K562 (cell line): Measurements from ENCODE around the gene PRKCE. TPM values are rescaled to one million over a fixed set of nuclear protein-coding genes. Genes with fewer than 3 reads are reported as not detected.

Experiments used
- ATAC-seq: fragments of 200-7000 bp; cut with Tn5 transposase; 3 replicates; pipeline ENCODE4 v1.9.1; 2020; ENCODE audit warnings: moderate library complexity
- BruUV-seq: library from RNA; stranded (reverse); fragments of 400-500 nt; replicated peaks from 2 replicates; lab custom pipeline; 2021; lab: Mats Ljungman, UMichigan
- CTCF ChIA-PET: fragments of 300-600 bp; formaldehyde crosslinking; extraction: SDS; loops from one replicate; lab custom pipeline; 2021; ENCODE audit warnings: low intra/inter-chr PET ratio; lab: Yijun Ruan, JAX
- POLR2A ChIA-PET: fragments of 300-600, 350-650 bp; sonication (Branson Sonifier 250); formaldehyde crosslinking; extraction: SDS; loops from one replicate; lab custom pipeline; 2021; ENCODE audit warnings: antibody characterized with exemption, inconsistent platforms; lab: Yijun Ruan, JAX
- DNase-seq, 4 experiments: peaks; one replicate each; pipeline versions ENCODE4 v3.0.0 to v3.0.0-alpha.2; 2011 to 2018; ENCODE audit warnings: low spot score in 3 of 4, mixed read lengths in 3 of 4; ENCODE audit errors: extremely low read depth in 1 of 4
- FAIRE-seq: peaks from 2 replicates; lab custom pipeline; 2011; peaks lifted over from hg19 to GRCh38; lab: Jason Lieb, UNC
- H2AFZ ChIP-seq: 2 replicates; pipeline ENCODE4 v1.6.0; 2011; ENCODE audit warnings: low read depth, low read length, control low read depth, inconsistent platforms
- H3K27ac ChIP-seq: fragments of 200-600 bp; 3 replicates; pipeline ENCODE4 v1.8.0; 2011; ENCODE audit warnings: low read depth, mild to moderate bottlenecking, control low read depth, inconsistent platforms, low read length, moderate library complexity, mixed read lengths; ENCODE audit errors: extremely low read depth
- H3K27me3 ChIP-seq, 2 experiments: fragments of 300-600 bp in 1 of 2; 2 replicates in 1 of 2; 3 replicates in 1 of 2; pipeline versions ENCODE4 v1.6.0 to v1.8.0; 2011; ENCODE audit warnings: inconsistent platforms in 2 of 2, low read length in 2 of 2, mild to moderate bottlenecking in 1 of 2, mixed read lengths in 1 of 2, moderate library complexity in 1 of 2; ENCODE audit not compliant: control insufficient read depth in 2 of 2, insufficient read depth in 2 of 2
- H3K36me3 ChIP-seq: fragments of 300-600 bp; 3 replicates; pipeline ENCODE4 v1.8.0; 2011; ENCODE audit warnings: mild to moderate bottlenecking, low read length, inconsistent platforms; ENCODE audit not compliant: control insufficient read depth, insufficient read depth
- H3K4me1 ChIP-seq, 2 experiments: fragments of 200-600 bp in 1 of 2; replicated peaks in 1 of 2; 2 replicates in 1 of 2; 3 replicates in 1 of 2; pipeline versions ENCODE4 v1.5.1 to v1.8.0; 2011; ENCODE audit warnings: inconsistent platforms in 2 of 2, low read length in 2 of 2, mild to moderate bottlenecking in 1 of 2, mixed read lengths in 1 of 2, moderate library complexity in 1 of 2; ENCODE audit not compliant: control insufficient read depth in 2 of 2, insufficient read depth in 2 of 2
- H3K4me2 ChIP-seq: 2 replicates; pipeline ENCODE4 v1.6.1; 2011; ENCODE audit warnings: low read length, control low read depth, inconsistent platforms, mixed read lengths; ENCODE audit not compliant: insufficient read depth
- H3K4me3 ChIP-seq: fragments of 200-600 bp; sonication (generic), shearing (Covaris generic); 2 replicates; pipeline ENCODE4 v1.5.1; 2016; ENCODE audit warnings: control low read depth, inconsistent platforms
- H3K79me2 ChIP-seq: fragments of 200-600 bp; 3 replicates; pipeline ENCODE4 v1.8.0; 2011; ENCODE audit warnings: low read length, inconsistent platforms; ENCODE audit not compliant: control insufficient read depth, insufficient read depth
- H3K9ac ChIP-seq, 2 experiments: 2 replicates each; pipeline versions ENCODE4 v1.6.0 to v1.6.1; 2011; ENCODE audit warnings: low read depth in 2 of 2, low read length in 2 of 2, control low read depth in 1 of 2, inconsistent platforms in 1 of 2, mild to moderate bottlenecking in 1 of 2, mixed read lengths in 1 of 2; ENCODE audit not compliant: insufficient read depth in 1 of 2
- H3K9me1 ChIP-seq: one replicate; pipeline ENCODE4 v1.6.0; 2011; ENCODE audit warnings: inconsistent platforms, mild to moderate bottlenecking, low read length, moderate library complexity; ENCODE audit not compliant: control insufficient read depth, insufficient read depth
- H3K9me3 ChIP-seq: replicated peaks from 2 replicates; pipeline ENCODE4 v1.5.1; 2011; ENCODE audit warnings: low read depth, low read length, inconsistent platforms; ENCODE audit not compliant: control insufficient read depth, insufficient read depth
- H4K20me1 ChIP-seq: replicated peaks from 2 replicates; pipeline ENCODE4 v1.6.1; 2011; ENCODE audit warnings: low read length, inconsistent platforms, mixed read lengths; ENCODE audit not compliant: control insufficient read depth, insufficient read depth
- GTF2E2 ChIP-seq: fragments of 200-800 bp; sonication (Bioruptor generic); IDR thresholded peaks from 2 replicates; pipeline ENCODE4 v1.6.1; 2016; ENCODE audit warnings: missing genetic modification characterization, missing compliant biosample characterization
- MAZ ChIP-seq, 2 experiments: fragments of 450-650 bp in 1 of 2; sonication (generic) in 1 of 2; formaldehyde crosslinking; IDR thresholded peaks in 1 of 2; conservative IDR thresholded peaks in 1 of 2; 2 replicates each; pipeline versions ENCODE4 v1.4.0 to v1.5.0; 2020; ENCODE audit warnings: mild to moderate bottlenecking in 1 of 2, missing genetic modification reagents in 1 of 2
- NR2F6 ChIP-seq: fragments of 450-650 bp; formaldehyde crosslinking; IDR thresholded peaks from 2 replicates; pipeline ENCODE4 v1.4.0; 2020; ENCODE audit warnings: mild to moderate bottlenecking
- STAT5A ChIP-seq: IDR thresholded peaks from 2 replicates; pipeline ENCODE4 v1.6.1; 2012; ENCODE audit warnings: low read length, inconsistent platforms, borderline replicate concordance
- ZNF239 ChIP-seq: fragments of 250-450 bp; sonication (Bioruptor Pico); IDR thresholded peaks from 2 replicates; pipeline ENCODE4 v1.4.0; 2020; ENCODE audit warnings: mild to moderate bottlenecking
- ZNF311 ChIP-seq: fragments of 250-450 bp; sonication (Bioruptor Pico); IDR thresholded peaks from 2 replicates; pipeline ENCODE4 v1.4.0; 2020; ENCODE audit warnings: mild to moderate bottlenecking, moderate library complexity
- ZNF583 ChIP-seq: fragments of 250-450 bp; sonication (Bioruptor Pico); IDR thresholded peaks from 2 replicates; pipeline ENCODE4 v1.4.0; 2020
- WGBS: fragments of 100-300 bp; shearing (Covaris generic); methylation state at CpG from one replicate; pipeline ENCODE4 v1.1.6; 2016; ENCODE audit warnings: low coverage, mixed read lengths; ENCODE audit not compliant: insufficient coverage; ENCODE audit errors: missing lambda C conversion rate; 5-methylcytosine and 5-hydroxymethylcytosine counted together
- in situ Hi-C: fragments of 300-500 bp; cut with MboI; formaldehyde crosslinking; loops from 4 replicates; pipeline ENCODE4 v1.15.0; 2018; ENCODE audit warnings: inconsistent platforms, mixed read lengths
- intact Hi-C: fragments of 100-400 bp; cut with micrococcal nuclease; formaldehyde crosslinking; loops from 2 replicates; pipeline ENCODE4 v1.14.2; 2022
- polyA plus RNA-seq, 8 experiments: library from polyadenylated mRNA; depleted of rRNA in 4 of 8; stranded (reverse) in 5 of 8; unstranded in 3 of 8; fragments of >200 nt; fragmentation: Nextera tagmentation in 2 of 8; fragmentation: Illumina TruSeq in 1 of 8; extraction: Ambion mirVana in 2 of 8; extraction: Trizol in 1 of 8; gene quantifications; 2 replicates each; pipeline versions ENCODE4 v1.2.1 to v1.2.3, GENCODE V29; 2011 to 2014; ENCODE audit warnings: inconsistent platforms in 1 of 8, missing spikeins in 1 of 8
- total RNA-seq, 7 experiments: library from RNA; depleted of rRNA in 6 of 7; stranded (reverse); fragments of >200 nt in 6 of 7; fragmentation: Illumina TruSeq in 2 of 7; extraction: Trizol in 2 of 7; gene quantifications; 2 replicates each; pipeline versions ENCODE4 v1.2.1 to v1.2.3, GENCODE V29; 2011 to 2021; ENCODE audit warnings: low replicate concordance in 1 of 7
- TF ChIP-seq, protein P1 (sequence below): fragments of 200-600 bp; sonication (generic); IDR thresholded peaks from one replicate; pipeline ENCODE4 v1.6.1; 2012; ENCODE audit warnings: mild to moderate bottlenecking, low read depth, low read length, inconsistent platforms
- TF ChIP-seq, protein P2 (sequence below): fragments of 250-450 bp; sonication (Bioruptor Pico); IDR thresholded peaks from 2 replicates; pipeline ENCODE4 v1.5.1; 2021; ENCODE audit warnings: mild to moderate bottlenecking

Gene PRKCE
- total and polyA plus RNA-seq, 9 of the 15 experiments (the other 6 are each of a cell fraction or from before 2014, with no cell fraction given), result 0.06 to 1.0 (median 0.22) TPM; not detected in 1

DNA sequence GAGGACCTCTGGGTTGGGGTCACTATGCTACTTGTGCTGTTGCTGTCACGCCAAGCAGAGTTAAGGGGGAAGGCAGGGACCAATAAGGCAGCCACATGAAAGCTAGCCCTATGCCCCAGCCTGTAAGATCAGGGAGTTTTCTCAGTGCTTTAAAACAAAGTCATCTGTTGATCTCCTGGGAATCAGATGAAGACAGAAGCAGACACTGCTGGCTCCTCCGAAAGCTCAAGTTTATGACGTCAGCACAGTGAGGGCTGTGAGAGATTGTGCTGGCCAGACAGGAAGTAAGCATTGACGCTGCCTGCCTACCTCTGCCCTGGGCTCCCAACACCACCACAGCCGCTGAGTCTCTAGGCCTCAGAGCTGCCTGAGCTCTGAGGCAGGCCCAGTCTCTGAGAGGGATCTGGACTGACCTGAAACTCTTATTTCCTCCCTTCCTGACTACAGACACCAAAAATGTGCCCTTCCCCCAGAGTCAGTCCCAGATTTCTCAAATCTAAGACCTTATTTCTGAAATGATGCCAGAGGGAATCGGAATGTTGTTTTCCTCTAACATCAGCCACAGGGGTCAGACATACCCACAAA lies 527.7 kb downstream of the PRKCE start:
- CTCF ChIA-PET, result no interaction called here
- H4K20me1 ChIP-seq, result no peaks in the 10 kb centered on the region; the same call in 1 of the 2 replicates
- H3K4me3 ChIP-seq, result no peak overlapping the region
- POLR2A ChIA-PET, result interaction anchor here (0.8 kb wide), 1 partner anchor 56 kb away, joined by 3 read pairs; no protein-coding TSS in a partner anchor
- DNase-seq (peak; percentile 15 to 63 (median 26)), ATAC-seq (peak; percentile 91), FAIRE-seq (peak; percentile 74)
- no peaks in the 10 kb centered on the region for H3K9me3 ChIP-seq
- peaks cover 0 to 18% of the 10 kb centered on the region in 2 experiments; a peak in 3 of 5 replicates for H3K27me3 ChIP-seq
- no TSS peak for BruUV-seq
- H3K27ac ChIP-seq, result no peak overlapping the region
- H2AFZ ChIP-seq, result peak overlapping the region; percentile 63
- no peaks in the 10 kb centered on the region for H3K36me3 ChIP-seq
- WGBS, result 17% methylated on average over 6 of the region's 6 CpGs
- H3K79me2 ChIP-seq, result no peaks in the 10 kb centered on the region
- in situ Hi-C loops, result no loop called here
- no peak overlapping the region for H3K9ac ChIP-seq
- H3K9me1 ChIP-seq, result no peaks in the 10 kb centered on the region
- intact Hi-C loops, result no loop called here
- H3K4me2 ChIP-seq, result 0 out of 2 replicates have a peak overlapping the region, but pooled peaks have one; percentile 11
- peaks cover 3 to 5% of the 10 kb centered on the region in 2 experiments; a peak in 4 of 5 replicates for H3K4me1 ChIP-seq
- TF ChIP-seq MAZ (CRISPR knock-in tag; conservative IDR thresholded peaks at IDR 0.05 in 1 of 2, IDR thresholded peaks at IDR 0.05 in 1 of 2) (0 out of 4 replicates have a peak, but pooled peaks of 1 of the 2 experiments have one; percentile 11), STAT5A (no peak), ZNF239 (CRISPR knock-in tag) (no peak), ZNF583 (no peak), ZNF311 (CRISPR knock-in tag) (no peak), GTF2E2 (tag) (no peak), NR2F6 (CRISPR knock-in tag) (no peak)
- TF ChIP-seq, protein P1, sequence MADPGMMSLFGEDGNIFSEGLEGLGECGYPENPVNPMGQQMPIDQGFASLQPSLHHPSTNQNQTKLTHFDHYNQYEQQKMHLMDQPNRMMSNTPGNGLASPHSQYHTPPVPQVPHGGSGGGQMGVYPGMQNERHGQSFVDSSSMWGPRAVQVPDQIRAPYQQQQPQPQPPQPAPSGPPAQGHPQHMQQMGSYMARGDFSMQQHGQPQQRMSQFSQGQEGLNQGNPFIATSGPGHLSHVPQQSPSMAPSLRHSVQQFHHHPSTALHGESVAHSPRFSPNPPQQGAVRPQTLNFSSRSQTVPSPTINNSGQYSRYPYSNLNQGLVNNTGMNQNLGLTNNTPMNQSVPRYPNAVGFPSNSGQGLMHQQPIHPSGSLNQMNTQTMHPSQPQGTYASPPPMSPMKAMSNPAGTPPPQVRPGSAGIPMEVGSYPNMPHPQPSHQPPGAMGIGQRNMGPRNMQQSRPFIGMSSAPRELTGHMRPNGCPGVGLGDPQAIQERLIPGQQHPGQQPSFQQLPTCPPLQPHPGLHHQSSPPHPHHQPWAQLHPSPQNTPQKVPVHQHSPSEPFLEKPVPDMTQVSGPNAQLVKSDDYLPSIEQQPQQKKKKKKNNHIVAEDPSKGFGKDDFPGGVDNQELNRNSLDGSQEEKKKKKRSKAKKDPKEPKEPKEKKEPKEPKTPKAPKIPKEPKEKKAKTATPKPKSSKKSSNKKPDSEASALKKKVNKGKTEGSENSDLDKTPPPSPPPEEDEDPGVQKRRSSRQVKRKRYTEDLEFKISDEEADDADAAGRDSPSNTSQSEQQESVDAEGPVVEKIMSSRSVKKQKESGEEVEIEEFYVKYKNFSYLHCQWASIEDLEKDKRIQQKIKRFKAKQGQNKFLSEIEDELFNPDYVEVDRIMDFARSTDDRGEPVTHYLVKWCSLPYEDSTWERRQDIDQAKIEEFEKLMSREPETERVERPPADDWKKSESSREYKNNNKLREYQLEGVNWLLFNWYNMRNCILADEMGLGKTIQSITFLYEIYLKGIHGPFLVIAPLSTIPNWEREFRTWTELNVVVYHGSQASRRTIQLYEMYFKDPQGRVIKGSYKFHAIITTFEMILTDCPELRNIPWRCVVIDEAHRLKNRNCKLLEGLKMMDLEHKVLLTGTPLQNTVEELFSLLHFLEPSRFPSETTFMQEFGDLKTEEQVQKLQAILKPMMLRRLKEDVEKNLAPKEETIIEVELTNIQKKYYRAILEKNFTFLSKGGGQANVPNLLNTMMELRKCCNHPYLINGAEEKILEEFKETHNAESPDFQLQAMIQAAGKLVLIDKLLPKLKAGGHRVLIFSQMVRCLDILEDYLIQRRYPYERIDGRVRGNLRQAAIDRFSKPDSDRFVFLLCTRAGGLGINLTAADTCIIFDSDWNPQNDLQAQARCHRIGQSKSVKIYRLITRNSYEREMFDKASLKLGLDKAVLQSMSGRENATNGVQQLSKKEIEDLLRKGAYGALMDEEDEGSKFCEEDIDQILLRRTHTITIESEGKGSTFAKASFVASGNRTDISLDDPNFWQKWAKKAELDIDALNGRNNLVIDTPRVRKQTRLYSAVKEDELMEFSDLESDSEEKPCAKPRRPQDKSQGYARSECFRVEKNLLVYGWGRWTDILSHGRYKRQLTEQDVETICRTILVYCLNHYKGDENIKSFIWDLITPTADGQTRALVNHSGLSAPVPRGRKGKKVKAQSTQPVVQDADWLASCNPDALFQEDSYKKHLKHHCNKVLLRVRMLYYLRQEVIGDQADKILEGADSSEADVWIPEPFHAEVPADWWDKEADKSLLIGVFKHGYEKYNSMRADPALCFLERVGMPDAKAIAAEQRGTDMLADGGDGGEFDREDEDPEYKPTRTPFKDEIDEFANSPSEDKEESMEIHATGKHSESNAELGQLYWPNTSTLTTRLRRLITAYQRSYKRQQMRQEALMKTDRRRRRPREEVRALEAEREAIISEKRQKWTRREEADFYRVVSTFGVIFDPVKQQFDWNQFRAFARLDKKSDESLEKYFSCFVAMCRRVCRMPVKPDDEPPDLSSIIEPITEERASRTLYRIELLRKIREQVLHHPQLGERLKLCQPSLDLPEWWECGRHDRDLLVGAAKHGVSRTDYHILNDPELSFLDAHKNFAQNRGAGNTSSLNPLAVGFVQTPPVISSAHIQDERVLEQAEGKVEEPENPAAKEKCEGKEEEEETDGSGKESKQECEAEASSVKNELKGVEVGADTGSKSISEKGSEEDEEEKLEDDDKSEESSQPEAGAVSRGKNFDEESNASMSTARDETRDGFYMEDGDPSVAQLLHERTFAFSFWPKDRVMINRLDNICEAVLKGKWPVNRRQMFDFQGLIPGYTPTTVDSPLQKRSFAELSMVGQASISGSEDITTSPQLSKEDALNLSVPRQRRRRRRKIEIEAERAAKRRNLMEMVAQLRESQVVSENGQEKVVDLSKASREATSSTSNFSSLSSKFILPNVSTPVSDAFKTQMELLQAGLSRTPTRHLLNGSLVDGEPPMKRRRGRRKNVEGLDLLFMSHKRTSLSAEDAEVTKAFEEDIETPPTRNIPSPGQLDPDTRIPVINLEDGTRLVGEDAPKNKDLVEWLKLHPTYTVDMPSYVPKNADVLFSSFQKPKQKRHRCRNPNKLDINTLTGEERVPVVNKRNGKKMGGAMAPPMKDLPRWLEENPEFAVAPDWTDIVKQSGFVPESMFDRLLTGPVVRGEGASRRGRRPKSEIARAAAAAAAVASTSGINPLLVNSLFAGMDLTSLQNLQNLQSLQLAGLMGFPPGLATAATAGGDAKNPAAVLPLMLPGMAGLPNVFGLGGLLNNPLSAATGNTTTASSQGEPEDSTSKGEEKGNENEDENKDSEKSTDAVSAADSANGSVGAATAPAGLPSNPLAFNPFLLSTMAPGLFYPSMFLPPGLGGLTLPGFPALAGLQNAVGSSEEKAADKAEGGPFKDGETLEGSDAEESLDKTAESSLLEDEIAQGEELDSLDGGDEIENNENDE, result no peak
- TF ChIP-seq, protein P2, sequence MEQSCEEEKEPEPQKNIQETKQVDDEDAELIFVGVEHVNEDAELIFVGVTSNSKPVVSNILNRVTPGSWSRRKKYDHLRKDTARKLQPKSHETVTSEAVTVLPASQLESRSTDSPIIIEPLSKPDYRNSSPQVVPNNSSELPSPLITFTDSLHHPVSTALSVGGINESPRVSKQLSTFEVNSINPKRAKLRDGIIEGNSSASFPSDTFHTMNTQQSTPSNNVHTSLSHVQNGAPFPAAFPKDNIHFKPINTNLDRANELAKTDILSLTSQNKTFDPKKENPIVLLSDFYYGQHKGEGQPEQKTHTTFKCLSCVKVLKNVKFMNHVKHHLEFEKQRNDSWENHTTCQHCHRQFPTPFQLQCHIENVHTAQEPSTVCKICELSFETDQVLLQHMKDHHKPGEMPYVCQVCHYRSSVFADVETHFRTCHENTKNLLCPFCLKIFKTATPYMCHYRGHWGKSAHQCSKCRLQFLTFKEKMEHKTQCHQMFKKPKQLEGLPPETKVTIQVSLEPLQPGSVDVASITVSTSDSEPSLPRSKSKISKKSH (CRISPR knock-in tag), result no peak
